ENCODE measurements around the gene MCHR1. TPM values are rescaled to one million over a fixed set of nuclear protein-coding genes. Genes with fewer than 3 reads are reported as not detected.
"Not testable (repeated sequence)": the region's sequence is repeated elsewhere in the genome, so short reads cannot be mapped to it uniquely, and the experiment has no call there.

Gene MCHR1
- polyA plus RNA-seq, 4 donors = 0.24 to 0.60 (median 0.34) TPM

DNA sequence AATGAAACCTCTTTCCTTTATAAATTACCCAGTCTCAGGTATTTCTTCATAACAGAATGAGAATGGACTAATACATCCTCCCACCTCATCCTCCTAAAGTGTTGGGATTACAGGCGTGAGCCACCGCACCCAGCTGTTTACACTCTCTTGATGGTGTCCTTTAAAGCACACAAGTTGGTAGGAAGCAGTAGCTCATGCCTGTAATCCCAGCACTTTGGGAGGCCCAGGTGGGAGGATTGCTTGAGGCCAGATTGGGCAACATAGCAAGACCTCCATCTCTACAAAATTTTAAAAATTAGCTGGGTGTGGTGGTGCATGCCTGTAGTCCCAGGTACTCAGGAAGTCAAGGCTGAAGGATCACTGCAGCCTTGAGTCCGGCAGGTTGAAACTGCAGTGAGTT, 23.3 kb upstream of the MCHR1 start:
- not testable (repeated sequence) for DNase-seq (ENCODE audit: low read depth in 4 of 4, low spot score in 3 of 4)

DNA sequence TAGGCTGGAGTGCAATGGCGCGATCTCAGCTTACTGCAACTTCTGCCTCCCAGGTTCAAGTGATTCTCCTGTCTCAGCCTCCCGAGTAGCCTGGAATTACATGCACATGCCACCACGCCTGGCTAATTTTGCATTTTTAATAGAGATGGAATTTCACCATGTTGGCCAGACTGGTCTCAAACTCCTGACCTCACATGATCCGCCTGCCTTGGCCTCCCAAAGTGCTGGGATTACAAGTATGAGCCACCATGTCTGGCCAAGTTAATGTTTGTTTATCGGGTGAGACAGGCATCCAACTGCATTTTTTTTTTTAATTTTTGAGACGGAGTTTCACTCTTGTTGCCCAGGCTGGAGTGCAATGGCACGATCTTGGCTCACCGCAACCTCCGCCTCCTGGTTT, 22.6 kb upstream of the MCHR1 start:
- not testable (repeated sequence) for DNase-seq (ENCODE audit: low read depth in 4 of 4, low spot score in 3 of 4)

DNA sequence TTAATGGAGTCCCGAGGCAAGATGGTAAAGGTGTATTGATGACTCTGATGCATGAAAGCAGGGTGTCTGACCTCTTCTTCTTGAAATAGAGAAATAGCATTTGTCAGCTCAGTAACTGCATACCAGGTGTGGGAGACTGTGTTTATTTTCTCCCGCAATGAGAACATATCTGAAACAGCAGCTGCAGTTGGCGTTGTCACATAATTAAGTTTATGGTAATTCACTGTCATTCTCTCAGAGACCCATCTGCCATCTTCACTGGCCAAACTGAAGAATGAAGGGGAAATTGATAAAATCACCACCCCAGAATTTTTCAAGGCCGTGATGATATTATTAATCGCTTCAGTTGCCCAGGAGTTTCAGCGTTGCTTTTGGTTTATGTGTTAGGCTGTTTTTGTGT, 20.1 kb upstream of the MCHR1 start:
- no peak for DNase-seq (ENCODE audit: low read depth in 4 of 4, low spot score in 3 of 4)

DNA sequence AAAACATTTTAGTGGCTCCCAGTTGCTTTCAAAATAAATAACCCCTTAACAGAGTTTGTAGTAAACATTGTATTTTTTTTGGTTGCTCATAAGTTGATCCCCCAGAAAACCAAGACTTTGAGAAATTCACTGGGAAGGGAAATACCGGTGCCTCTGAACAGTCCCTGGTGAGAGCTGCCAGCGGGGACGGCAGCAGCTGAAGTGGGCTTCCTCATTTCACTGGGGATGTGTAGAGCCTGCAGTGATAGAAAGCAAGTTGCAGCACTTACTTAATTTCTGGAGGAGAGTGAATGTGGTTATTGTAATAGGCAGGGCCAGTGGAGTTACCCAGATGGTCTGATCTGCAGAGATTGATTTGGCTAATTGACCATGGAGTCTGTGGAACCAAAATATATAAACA, 18.6 kb upstream of the MCHR1 start:
- DNase-seq (ENCODE audit: low read depth in 4 of 4, low spot score in 3 of 4) = no peak

DNA sequence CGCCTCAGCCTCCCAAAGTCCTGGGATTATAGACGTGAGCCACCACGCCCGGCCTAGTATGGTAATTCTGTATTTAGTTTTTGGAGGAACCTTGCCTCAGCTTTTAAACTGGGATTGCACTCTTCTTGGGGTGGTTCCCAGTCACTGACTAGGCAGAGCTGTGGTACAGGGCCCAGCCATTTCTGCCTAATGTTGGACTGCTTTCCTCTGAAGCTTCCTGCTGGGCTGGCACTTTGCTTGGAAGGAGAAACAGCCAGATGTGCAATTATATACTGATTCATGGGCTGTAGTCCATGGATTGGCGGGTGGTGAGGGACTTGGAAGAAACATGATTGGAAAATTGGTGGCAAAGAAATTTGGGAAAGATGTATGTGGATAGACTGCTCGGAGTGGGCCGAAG, 17.6 kb upstream of the MCHR1 start:
- DNase-seq (ENCODE audit: low read depth in 4 of 4, low spot score in 3 of 4) = no peak

DNA sequence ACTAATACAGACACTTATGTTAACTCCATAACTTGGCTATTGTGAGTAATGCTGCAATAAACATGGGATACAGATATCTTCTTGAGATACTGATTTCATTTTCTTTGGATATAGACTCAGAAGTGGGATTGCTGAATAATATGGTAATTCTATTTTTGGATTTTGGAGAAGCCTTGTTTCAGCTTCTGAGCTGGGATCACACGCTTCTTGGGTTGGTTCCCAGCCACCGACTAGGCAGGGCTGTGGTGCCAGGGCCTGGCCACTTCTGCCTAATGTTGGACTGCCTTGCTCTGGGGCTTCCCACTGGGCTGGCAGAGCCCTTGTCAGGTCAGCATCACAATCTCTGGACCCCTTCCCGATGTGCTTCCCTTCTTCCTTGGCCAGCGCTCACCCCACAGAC, 14.0 kb upstream of the MCHR1 start:
- DNase-seq (ENCODE audit: low read depth in 4 of 4, low spot score in 3 of 4) = no peak

DNA sequence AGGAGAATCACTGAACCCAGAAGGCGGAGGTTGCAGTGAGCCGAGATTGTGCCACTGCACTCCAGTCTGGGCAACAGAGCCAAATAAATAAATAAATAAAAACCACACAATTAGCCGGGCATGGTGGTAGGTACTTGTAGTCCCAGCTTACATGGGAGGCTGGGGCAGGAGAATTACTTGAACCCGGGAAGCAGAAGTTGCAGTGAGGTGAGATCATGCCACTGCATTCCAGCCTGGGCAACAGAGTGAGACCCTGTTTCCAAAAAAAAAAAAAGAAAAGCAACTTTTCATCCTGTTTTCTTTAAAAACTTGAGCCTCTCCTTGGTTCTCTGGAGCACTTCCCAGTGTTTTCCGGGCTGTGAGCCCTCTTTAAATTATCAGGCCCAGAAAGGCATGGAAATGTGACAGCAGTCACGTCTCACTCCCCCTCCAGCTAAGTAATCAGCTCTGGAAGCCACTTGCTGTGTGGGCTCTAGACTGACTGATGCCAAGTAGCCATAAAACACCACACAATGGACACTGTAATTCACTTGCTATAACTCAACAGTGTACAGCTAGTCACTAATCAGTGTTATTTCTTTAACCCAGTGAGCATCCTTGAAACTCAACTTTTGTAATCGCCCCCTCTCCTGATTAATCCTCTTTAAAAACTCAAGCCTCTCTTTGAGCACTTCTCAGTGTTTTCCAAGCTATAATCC, 13.0 kb upstream of the MCHR1 start:
- peak in 2 of 4 donors; percentile 46 to 72 for DNase-seq (ENCODE audit: low read depth in 4 of 4, low spot score in 3 of 4)

DNA sequence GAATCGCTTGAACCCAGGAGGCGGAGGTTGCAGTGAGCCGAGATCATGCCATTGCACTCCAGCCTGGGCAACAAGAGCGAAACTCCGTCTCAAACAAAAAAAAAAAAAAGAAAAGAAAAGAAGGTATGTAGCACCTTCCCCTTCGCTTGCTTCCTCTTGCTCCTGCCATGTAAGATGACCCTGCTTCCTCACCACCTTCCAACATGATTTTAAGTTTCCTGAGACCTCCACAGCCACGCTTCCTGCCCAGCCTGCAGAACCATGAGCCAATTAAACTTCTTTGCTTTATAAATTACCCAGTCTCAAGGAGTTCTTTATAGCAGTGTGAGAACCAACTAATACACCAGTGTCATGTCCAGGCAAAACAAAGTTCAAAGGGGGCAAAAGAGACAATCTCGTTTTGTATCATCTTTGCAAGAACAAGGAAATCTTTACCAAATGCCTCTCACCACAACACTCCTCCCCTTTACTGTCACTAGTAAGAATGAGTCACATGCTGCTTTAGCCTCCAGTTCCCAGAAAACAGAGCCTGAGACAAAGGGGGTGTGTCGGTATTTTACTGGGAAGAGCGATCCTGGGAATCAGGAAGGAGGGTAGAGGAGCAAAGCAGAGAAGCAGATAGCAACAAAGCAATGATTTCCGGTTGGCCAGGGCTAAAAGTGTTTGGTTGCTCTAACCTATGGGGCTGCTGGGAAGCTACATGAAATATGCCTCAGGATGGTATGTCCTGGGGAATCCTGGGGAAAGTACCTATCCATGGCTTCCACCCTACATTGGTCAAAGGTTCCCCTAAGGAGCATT, 10.5 kb upstream of the MCHR1 start:
- no peak for DNase-seq (ENCODE audit: low read depth in 4 of 4, low spot score in 3 of 4)

DNA sequence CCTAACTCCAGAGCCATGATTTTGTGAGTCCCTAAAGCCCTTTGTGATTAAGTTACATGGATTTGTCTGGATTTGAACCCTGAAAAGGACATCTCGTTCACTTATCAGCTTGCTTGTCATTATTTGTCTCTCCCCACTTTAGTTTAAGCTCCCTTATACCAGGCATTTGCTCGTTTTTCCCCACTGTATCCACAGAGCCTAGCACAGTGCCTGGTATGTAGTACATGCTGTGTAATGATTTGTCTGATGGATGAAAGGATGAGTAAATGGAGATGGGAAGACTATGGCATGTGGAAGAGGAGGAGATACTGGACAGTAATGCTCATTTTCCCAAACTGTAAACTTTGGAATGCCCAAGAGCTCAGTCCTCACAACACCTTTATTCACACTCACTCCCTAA, 9.2 kb upstream of the MCHR1 start:
- DNase-seq (ENCODE audit: low read depth in 4 of 4, low spot score in 3 of 4) = no peak

DNA sequence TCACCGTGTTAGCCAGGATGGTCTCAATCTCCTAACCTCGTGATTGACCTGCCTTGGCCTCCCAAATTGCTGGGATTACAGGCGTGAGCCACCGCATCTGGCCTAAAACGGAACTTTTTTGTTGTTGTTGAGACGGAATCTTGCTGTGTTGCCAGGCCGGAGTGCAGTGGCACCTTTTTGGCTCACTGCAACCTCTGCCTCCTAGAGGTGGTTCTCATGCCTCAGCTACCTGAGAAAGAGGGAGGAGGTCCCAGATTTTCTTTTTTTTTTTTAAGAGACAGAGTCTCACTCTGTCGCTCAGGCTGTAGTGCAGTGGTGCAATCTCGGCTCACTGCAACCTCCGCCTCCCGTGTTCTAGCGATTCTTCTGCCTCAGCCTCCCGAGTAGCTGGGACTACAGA, 7.9 kb upstream of the MCHR1 start:
- no peak for DNase-seq (ENCODE audit: low read depth in 4 of 4, low spot score in 3 of 4)

DNA sequence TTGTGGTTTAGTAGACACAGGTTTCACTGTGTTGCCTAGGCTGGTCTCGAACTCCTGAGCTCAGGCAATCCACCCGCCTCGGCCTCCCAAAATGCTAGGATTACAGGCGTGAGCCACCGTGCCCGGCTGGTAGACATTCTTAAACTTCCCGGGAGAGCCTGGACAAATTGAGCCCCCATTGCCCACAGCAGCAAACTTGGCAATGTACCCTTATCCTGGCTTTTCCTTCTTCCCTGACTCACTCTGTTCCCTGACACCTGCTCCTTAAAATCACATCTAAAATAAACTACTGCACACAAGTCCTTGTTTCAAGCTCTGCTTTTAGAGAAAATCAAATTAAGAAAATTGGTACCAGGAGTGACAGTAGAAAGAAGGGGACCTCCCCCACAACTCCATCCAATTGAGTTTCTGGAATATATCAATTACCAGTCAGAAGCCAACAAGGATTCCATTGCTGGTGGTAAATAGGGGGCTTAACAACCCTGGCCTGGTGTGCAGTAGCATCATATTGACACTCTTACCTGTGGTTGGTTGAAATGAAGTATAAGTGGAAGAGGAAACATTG, 7.4 kb upstream of the MCHR1 start:
- no peak for DNase-seq (ENCODE audit: low read depth in 4 of 4, low spot score in 3 of 4)

DNA sequence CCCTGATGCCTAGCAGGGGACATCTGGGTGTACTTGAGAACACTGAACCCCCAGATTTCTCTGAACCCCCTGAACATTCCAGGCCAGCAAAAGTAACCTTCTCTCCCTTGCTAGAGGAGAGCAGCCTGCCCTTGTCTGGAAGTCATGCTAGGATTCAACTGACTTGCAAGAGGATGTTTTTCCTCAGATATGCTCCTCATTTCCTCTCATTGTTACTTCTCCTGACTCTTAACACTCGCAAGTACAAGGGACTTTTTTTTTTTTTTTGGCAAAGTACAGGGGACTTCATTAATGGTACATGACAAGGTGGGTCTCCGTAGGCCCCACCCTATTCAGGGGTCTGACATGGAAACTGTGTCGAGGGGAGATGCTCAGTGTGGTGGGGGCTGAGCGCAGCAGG, 6.3 kb upstream of the MCHR1 start:
- DNase-seq (ENCODE audit: low read depth in 4 of 4, low spot score in 3 of 4) = no peak

DNA sequence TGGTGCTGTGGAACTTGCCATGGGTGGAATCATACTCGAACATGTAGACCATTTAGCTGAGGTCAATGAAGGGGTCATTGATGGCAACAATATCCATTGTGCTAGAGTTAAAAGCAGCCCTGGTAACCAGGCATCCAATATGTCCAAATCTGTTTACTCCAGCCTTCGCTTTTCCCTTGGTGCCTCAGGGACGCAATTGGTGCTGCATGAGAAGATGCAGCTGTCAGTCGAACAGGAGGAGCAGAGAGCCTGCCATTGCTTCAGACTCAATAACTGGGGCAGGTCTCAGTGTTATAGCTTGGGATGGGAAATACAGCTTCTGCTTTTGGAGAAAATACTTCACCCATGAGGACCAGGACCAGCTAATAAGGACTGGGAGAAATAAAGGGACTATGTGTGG, 5.0 kb upstream of the MCHR1 start:
- no peak for DNase-seq (ENCODE audit: low read depth in 4 of 4, low spot score in 3 of 4)

DNA sequence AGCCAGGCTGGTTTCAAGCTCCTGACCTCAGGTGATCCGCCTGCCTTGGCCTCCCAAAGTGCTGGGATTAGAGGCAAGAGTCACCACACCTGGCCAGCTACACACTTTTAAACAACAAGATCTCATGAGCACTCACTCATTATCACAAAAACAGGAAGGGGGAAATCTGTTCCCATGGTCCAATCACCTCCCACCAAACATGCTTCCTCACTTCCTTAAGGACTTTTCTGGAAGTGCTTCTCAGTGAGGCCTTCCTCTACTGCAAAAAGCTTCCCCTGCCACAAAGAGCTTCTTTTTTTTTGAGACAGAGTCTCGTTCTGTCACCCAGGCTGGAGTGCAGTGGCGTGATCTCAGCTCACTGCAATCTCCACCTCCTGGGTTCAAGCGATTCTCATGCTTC, 3.1 kb upstream of the MCHR1 start:
- DNase-seq (ENCODE audit: low read depth in 4 of 4, low spot score in 3 of 4) = not testable (repeated sequence)

DNA sequence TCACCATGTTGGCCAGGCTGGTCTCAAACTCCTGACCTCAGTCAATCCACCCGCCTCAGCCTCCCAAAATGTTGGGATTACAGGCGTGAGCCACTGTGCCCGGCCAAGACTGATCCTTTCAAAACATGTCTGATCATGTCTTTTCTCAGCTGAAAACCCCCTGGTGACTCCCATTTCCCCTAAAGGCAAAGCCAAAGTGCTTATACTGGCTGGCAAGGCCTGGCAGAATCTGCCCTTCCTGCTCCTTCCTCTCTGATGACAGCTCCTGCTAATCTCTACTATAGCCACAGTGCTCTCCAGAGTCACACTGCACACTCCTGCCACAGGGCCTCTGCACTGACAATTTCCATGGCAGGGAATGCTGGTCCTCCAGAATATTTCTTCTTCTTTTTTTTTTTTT, 2.6 kb upstream of the MCHR1 start:
- DNase-seq (ENCODE audit: low read depth in 4 of 4, low spot score in 3 of 4) = no peak

DNA sequence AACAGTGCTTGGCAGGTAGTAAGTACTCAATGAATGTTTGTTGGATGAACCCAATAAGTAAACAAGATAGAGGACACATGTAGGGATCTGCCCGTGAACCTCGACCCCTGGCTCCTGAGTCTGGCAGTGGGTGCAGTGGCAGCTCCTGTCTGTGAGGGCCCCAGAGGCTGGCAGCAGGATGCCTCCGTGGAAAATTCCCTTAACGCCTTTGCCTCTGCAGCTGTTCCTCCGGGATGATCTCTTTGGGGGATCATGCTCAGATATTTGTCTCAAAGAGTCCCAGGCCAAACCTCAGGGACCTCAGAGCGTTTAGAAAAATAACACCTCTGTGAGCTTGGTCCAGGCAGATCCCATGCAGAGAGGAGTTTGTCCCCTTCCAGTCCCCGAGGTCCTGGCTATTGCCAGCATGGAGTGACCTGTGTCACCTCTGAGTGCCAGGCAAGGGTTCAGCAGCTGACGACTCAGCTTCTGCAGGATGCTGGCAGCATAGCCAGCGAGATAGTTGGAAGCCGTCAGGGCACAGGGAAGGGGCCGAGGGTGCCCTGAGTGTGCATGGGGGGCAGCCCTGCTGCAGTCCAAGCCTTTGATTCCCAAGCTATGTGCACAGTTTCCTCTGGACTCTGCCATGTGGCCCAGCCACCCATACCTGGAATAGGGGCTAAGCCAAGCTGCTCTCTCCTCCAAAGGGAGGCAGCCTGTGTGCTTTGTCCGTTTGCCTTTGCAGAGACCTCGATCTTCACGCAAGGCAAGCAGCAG, 613 bp upstream of the MCHR1 start:
- DNase-seq (ENCODE audit: low read depth in 4 of 4, low spot score in 3 of 4) = no peak

DNA sequence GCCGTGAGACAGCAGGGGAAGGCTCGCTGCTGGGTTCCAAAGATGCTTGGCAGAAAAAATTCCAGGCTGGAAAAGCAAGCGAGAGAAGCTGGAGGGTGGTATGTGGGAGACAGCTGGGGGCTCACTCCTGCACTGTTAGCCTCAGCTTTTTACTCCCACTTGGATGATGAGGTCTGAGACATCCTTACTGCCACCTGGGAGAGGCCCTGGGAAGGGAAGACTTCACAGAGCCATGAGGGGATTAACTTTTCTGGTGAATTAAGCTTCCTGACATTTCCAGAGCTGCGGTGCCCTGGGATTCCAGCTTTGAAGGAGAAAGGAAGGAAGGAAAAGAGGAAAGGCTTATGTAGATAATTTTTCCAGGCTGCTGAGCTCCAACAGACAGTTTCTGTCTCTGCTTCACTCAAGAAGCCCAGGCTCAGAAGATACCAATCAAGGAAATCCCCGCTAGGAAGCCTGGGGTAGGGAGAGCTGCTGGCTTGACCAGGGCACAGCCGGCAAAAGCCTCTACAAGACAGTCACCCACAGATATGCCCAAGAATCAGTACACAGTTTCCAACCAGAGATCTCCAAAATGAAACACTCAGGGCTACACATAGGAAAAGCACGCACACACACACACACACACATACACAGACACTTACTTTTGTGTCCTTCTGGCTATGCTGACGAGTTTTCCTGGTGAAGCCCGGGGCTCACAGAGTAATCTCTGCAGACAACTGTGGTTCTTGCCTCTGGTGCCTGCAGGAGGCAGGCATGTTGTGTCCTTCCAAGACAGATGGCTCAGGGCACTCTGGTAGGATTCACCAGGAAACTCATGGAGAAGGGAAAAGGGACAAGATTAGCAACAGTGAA, 907 bp downstream of the MCHR1 start:
- DNase-seq (ENCODE audit: low read depth in 4 of 4, low spot score in 3 of 4) = no peak

DNA sequence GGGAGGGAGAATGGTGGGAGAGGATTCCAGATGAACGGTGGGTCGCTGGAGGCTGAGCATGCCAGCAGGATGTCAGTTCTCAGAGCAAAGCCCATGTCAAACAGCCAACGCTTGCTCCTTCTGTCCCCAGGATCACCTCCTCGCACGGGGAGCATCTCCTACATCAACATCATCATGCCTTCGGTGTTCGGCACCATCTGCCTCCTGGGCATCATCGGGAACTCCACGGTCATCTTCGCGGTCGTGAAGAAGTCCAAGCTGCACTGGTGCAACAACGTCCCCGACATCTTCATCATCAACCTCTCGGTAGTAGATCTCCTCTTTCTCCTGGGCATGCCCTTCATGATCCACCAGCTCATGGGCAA, 1.5 kb downstream of the MCHR1 start:
- DNase-seq (ENCODE audit: low read depth in 4 of 4, low spot score in 3 of 4) = no peak

DNA sequence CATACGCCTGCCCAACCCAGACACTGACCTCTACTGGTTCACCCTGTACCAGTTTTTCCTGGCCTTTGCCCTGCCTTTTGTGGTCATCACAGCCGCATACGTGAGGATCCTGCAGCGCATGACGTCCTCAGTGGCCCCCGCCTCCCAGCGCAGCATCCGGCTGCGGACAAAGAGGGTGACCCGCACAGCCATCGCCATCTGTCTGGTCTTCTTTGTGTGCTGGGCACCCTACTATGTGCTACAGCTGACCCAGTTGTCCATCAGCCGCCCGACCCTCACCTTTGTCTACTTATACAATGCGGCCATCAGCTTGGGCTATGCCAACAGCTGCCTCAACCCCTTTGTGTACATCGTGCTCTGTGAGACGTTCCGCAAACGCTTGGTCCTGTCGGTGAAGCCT, 2.2 kb downstream of the MCHR1 start:
- no peak for DNase-seq (ENCODE audit: low read depth in 4 of 4, low spot score in 3 of 4)

DNA sequence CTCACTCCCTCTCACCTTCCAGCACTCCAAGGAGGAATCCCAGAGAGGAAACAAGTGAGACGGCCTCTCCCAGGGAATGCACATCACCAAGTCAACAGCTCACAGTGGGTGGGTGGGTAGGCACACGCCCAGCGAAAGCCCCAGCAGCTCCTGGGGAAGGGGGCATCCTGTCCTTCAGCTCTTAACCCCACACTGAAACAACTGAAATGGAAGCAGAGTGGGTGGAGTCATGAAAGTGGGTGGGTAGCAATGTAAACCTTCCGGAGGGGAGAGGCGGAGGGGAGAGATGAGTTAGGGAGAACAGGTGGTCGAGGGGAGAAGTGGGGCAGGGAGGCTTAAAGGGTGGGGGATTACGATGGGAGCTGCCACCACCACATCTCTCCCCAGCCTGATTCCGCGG, 5.4 kb downstream of the MCHR1 start:
- no peak for DNase-seq (ENCODE audit: low read depth in 4 of 4, low spot score in 3 of 4)

Measured in right renal pelvis (tissue), 4 donors.